ENCODE measurements around the gene HOXA10.

Gene HOXA10

DNA sequence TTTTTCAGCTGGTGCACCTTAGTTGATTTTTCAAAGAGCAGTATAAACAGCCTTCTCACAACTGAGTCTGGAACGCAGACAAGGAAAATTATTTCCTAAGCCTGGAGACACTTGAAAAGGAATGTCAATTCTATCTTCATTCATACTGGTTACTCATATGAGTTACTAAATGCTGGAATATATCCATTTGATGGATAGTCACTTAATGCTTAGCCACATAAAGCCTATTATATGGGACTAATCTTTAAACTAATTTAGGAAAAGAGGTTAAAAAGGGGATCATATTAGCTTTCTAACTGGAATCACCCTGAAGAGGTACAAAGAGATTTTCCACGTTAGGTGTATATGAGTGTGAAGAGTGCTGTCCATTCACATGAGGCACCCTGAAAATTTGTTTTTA is 41.9 kb downstream of the HOXA10 start:
- DNase-seq (ENCODE audit: insufficient read length) (no peak), FAIRE-seq (no peak)
- TF ChIP-seq POLR2AphosphoS5 (IDR thresholded peaks at IDR 0.05; ENCODE audit: low read depth, low read length) (no peak), POLR2A (IDR thresholded peaks at IDR 0.05; ENCODE audit: low read depth, low read length) (no peak), TAF1 (IDR thresholded peaks at IDR 0.05; ENCODE audit: borderline replicate concordance, low read depth, low read length) (no peak)

DNA sequence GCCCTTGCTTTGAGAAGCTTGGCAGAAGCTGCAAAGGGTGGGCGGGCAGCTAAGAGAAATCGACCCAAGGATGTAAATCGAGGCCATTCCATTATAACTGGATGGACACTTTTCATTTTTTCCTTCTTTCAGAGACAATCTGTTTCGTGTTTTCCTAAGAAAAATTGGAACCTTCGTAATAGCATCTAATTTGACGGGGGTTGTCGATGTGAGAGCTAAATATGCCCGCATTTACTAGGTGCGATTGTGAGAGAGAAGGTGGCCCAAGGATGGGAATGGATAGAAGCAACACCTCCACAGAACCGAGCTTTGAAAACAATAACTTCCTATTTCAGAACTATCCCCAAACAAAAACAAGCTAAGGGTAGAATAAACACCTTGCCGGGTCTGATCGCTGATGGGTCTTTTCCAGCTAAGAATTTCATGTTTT is 42.7 kb downstream of the HOXA10 start:
- FAIRE-seq (no peak), DNase-seq (ENCODE audit: insufficient read length) (no peak)
- TF ChIP-seq POLR2AphosphoS5 (IDR thresholded peaks at IDR 0.05; ENCODE audit: low read depth, low read length) (no peak), TAF1 (IDR thresholded peaks at IDR 0.05; ENCODE audit: borderline replicate concordance, low read depth, low read length) (no peak), POLR2A (IDR thresholded peaks at IDR 0.05; ENCODE audit: low read depth, low read length) (no peak)

DNA sequence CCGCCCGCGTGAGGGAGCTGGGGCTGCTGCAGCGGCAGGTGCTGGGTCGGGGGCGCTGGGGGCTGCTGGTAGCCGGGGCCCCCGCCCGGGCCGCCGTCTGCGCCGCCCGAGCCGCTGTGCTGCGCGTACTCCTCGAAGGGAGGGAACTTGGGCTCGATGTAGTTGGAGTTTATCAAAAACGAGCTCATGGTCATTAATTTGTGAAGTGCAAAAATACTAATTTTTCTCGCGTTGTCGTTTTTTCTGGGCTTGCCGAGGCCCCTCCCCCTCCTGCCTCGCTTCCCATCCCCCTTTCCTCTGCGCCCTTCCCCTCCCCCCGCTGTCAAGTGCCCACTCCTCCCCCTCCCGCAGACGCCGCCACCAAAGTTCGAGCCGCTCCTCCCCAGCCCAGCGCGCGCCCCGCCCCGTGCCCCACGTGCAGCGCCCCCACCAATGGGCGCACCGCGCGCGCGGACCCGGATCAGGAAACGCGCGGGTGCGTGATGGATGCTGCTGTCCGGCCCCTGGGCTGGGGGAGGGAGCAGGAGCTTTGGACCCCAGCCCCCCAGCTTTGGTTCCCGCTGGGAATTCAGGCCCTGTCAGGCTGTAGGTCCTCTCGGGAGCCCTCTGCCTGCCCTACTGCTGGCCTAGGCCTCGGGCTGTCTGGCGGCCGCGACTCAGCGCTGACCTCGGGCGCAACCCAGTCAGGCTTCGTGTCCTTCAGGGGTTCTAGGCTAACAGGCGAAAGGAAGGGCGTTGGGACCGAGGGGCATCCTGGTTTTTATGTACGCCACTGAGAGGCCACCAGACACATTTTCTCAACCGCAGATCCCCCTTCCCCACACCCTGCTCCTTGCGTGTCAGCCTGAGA is 43.4 kb downstream of the HOXA10 start, which contains the start of gene HOXA4:
HOXA4 (minus strand) TSS at position 218 of the 850 bp plus-strand sequence; CDS start at position 194, 24 bp downstream.
- TF ChIP-seq TAF1 (IDR thresholded peaks at IDR 0.05; ENCODE audit: borderline replicate concordance, low read depth, low read length), result no peak
- TF ChIP-seq POLR2AphosphoS5 (IDR thresholded peaks at IDR 0.05; ENCODE audit: low read depth, low read length), result no peak
- TF ChIP-seq POLR2A (IDR thresholded peaks at IDR 0.05; ENCODE audit: low read depth, low read length), result no peak
- no peak for DNase-seq (ENCODE audit: insufficient read length)
- FAIRE-seq, result no peak

DNA sequence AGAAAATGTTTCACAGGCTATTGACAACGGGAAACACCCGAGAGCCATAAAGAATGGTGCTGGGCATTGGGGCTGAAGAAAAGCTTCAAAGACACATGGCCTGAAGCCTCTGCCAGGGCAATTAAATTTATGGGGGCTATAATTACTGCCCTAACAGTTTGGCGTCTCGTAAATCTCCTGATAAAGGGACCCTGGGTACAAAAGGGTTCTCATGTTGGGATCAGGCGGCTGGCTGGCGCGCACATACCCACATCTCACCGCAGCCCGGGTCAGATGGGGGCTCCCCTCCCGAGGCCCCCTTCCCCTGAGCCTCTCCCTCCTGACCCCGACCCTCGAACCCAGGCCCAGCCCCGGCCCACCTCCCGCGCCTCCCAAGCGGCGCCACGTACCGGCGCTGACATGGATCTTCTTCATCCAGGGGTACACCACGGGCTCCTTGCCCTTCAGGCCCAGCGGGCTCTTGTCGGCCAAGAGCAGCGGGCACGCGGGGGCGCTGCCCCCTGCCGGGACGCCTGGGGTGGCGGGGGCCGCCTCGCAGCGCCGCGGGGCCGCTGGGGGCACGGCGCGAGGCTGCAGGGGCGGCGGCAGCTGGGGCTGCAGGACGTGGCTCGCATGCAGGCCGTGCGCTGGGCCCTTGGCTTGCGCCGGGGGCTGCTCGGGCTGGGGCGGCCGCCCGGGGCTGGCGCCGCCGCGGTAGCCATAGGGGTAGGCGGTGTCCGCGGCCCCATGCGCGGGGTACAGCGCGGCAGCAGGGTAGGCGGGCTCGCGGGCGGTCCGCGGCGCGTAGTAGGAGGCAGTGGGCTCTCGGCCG is 44.2 kb downstream of the HOXA10 start:
- FAIRE-seq, result no peak
- DNase-seq (ENCODE audit: insufficient read length), result no peak
- TF ChIP-seq POLR2AphosphoS5 (IDR thresholded peaks at IDR 0.05; ENCODE audit: low read depth, low read length), result no peak

DNA sequence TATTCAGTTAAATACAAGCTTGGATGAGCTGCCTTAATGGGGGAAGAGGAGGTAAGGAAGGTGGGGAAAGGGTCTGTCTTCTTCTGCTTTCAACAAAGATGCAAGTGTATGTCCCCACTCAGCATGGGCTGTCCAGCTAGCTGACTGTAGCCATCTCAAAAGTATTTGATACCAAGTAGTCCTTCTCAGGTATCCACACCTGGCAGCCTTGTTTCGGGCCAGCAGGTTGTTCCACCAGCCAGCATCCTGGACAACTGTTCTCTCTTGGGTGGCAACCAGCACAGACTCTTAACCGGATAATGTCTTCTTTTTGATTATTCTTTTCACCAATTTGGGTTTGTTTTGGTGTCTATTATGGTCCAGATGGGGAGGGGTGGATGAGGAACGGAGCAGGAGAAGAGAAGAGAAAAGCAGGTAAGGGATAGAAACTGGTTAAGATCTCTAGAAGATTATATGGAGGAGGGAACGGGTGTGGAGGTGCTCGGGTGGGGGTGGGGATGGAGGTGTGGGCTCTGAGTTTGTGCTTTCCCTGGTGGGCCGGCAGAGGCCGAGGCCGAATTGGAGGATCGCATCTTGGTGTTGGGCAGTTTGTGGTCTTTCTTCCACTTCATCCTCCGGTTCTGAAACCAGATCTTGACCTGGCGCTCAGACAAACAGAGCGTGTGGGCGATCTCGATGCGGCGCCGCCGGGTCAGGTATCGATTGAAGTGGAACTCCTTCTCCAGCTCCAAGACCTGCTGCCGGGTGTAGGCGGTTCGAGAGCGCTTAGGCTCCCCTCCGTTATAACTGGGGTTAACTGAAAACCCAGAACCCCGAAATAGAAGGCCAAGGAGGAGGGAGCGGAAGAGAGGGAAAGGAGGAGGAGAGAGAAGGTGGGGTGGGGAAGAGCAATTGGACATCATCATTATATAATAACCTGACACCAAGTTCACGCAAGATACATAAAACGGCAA is 45.1 kb downstream of the HOXA10 start:
- TF ChIP-seq POLR2AphosphoS5 (IDR thresholded peaks at IDR 0.05; ENCODE audit: low read depth, low read length), result no peak
- TF ChIP-seq TAF1 (IDR thresholded peaks at IDR 0.05; ENCODE audit: borderline replicate concordance, low read depth, low read length), result no peak
- TF ChIP-seq POLR2A (IDR thresholded peaks at IDR 0.05; ENCODE audit: low read depth, low read length), result no peak
- no peak for DNase-seq (ENCODE audit: insufficient read length)
- FAIRE-seq, result no peak

DNA sequence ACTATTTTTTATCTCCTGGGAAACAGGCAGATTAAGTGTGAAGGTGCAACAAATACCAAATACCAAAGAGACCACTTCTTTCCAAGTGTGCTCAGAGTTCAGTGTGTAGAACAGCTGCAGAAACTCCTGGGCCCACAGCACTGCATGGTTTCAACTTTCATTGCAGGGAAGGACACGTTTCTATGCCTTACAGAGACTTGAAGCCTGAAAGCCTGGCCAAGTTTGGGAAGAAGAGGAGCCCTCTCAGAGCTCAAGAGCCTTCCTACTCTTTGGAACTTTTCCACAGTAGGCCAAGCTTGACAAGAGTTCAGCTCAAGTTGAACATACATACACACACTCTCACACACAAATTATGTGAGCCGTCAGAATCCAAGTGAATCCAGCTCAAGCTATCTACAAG is 46.1 kb downstream of the HOXA10 start:
- FAIRE-seq (no peak), DNase-seq (ENCODE audit: insufficient read length) (no peak)
- no peak for TF ChIP-seq POLR2A (IDR thresholded peaks at IDR 0.05; ENCODE audit: low read depth, low read length)
- TF ChIP-seq TAF1 (IDR thresholded peaks at IDR 0.05; ENCODE audit: borderline replicate concordance, low read depth, low read length), result no peak
- no peak for TF ChIP-seq POLR2AphosphoS5 (IDR thresholded peaks at IDR 0.05; ENCODE audit: low read depth, low read length)

DNA sequence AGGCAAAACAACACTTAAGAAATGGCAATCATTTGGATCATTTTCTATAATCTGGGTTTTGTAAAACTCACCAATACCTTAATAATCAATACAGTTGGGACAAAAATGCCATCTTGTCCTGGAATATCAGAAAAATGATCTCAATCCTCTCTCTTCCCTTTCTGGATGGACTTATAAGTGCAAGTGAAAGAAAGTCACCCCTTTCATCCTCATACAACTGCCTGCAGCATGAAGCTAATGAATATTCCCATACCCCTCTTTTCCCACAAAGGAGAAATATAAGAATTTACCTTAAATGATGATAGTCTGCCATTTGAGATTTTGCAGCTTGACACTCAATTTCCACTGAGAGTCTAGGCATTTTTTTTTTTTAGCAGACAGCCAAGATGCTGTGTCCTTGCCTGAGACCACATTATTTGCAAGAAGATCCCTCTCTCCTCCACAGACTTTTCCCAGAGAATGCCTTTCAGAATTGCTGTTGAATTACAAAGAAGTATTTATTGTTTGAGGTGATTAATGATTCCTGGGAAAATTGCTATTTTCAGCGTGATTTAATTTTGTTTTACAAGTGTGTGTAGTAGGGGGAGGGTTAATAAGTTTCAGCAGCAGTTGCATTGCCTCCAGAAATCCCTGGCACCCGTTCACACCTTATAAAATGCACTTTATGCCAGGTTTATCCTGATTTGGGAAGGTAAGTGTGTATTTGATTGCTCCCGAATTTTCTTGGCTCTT is 47.4 kb downstream of the HOXA10 start:
- FAIRE-seq (no peak), DNase-seq (ENCODE audit: insufficient read length) (no peak)
- TF ChIP-seq TAF1 (IDR thresholded peaks at IDR 0.05; ENCODE audit: borderline replicate concordance, low read depth, low read length) (no peak), POLR2A (IDR thresholded peaks at IDR 0.05; ENCODE audit: low read depth, low read length) (no peak), POLR2AphosphoS5 (IDR thresholded peaks at IDR 0.05; ENCODE audit: low read depth, low read length) (no peak)

DNA sequence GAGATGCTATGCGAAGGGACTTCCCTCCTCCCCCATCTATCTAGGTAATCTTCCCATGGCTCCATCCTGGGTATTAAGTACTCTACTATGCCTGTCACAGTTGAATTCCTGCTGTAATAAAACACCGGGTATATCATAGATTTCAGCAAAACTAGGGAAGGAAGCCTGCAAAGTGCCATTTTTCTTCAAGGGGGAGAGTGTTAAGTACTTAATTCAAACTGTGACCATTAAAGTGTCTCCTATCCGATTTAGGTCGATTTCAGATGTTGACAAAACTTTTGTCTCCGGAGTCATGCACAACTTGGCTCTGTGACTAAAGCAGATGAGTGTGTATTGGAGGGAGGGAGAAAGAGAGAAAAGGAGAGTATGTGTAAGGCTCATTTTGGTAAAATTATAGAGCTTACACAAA is 48.1 kb downstream of the HOXA10 start:
- FAIRE-seq (no peak), DNase-seq (ENCODE audit: insufficient read length) (no peak)
- no peak for TF ChIP-seq TAF1 (IDR thresholded peaks at IDR 0.05; ENCODE audit: borderline replicate concordance, low read depth, low read length)
- no peak for TF ChIP-seq POLR2AphosphoS5 (IDR thresholded peaks at IDR 0.05; ENCODE audit: low read depth, low read length)
- TF ChIP-seq POLR2A (IDR thresholded peaks at IDR 0.05; ENCODE audit: low read depth, low read length), result no peak

DNA sequence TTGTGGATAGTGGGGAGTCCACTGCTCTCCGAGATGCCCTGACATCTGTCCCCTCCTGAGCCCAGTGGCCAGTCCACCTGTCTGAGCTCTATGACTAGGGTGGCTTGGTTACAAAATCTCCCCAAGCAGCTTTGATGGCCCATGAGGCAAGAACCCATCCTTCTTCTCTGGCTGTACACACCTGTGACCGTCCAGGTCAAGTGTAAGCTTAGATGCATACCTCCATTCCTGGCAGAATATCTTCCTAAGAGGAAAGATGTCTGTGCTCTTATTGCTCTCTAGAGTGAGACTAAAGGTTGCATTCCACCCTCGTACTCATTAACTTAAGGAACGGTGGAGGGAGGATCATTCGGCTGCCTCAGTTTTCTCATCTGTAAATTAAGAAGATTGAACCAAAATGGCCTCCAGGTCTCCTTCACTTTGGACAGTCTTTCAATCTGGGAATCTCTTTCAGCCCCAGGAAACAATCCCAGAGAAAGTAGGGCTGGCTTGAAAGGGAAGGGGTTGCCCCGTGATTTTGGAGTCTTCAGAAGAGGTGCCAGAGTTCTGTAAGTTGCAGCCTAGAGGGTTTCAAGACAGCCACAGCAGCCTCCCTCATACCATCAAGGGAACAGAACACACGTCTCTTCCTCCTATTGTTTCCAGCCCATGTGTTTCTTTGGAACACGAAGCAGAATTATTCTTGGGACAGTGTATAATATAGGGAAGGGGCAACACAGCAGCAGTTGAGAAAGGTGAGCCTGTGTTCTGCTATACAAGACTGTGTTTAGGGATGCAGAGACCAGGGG is 49.0 kb downstream of the HOXA10 start:
- FAIRE-seq (no peak), DNase-seq (ENCODE audit: insufficient read length) (no peak)
- TF ChIP-seq TAF1 (IDR thresholded peaks at IDR 0.05; ENCODE audit: borderline replicate concordance, low read depth, low read length) (no peak), POLR2AphosphoS5 (IDR thresholded peaks at IDR 0.05; ENCODE audit: low read depth, low read length) (no peak)

Measured in GM12892 (cell line).